ENCODE measurements around the gene CWC27. TPM values are rescaled to one million over a fixed set of nuclear protein-coding genes. Genes with fewer than 3 reads are reported as not detected.
"Not testable (repeated sequence)": the region's sequence is repeated elsewhere in the genome, so short reads cannot be mapped to it uniquely, and the experiment has no call there.

Gene CWC27
- polyA plus RNA-seq, 1 donor, result 23.2 TPM

DNA sequence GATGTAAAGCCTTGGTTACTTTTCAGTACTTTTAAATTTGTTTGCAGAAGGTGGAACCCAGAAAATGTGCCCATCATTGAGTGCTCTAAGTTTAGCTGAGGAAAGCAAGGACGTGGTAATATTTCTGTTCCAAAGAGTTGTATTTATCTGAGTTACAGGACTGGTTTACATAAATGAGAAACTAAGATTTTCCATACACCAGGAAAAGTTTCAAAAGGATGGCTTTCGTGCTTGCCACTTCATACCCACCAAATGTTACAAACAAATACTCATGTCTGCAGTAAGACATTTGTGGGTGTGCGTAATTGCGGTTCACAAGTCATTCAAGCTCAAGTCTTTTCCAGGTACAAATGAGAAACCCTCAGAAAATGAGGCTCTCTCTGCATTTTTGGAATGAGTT is 68.1 kb downstream of the CWC27 start:
- no peak for DNase-seq (ENCODE audit: low read depth)

DNA sequence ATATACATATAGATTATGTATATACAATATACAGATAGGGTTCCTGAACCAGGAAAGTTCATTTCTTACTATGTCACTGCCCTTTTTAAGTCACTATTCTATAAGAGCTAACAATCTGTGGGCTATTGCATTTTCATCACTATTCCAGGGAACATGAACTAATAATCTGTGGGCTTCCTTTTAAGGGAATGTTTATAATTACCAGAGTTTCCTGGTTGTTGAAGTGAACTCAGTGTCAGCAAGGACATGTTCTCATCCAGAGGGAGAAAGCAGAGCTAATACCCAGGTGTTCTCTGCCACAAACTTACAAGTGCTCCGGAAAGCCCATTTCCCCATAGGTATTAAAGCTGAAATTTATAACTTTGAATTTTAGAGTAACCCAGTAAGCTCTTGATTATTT is 69.6 kb downstream of the CWC27 start:
- no peak for DNase-seq (ENCODE audit: low read depth)

DNA sequence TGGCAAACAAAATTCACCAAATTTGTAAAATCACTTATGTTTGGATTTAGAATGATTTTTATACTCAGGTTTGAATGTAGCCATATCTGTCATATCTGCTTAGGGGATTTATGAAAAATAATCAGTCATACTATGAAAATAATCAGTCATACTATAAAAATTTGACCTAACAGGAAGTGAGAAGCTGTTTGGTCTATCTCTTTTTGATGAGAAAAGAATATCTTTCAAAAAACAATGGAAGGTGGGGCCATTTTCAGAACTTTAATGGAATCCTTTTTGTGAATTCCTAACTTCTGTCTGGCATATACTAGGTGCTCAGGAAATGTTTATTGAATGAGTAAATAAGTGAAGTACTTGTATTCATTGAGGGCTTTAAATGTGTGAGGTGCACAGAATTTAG is 70.1 kb downstream of the CWC27 start:
- DNase-seq (ENCODE audit: low read depth), result no peak

DNA sequence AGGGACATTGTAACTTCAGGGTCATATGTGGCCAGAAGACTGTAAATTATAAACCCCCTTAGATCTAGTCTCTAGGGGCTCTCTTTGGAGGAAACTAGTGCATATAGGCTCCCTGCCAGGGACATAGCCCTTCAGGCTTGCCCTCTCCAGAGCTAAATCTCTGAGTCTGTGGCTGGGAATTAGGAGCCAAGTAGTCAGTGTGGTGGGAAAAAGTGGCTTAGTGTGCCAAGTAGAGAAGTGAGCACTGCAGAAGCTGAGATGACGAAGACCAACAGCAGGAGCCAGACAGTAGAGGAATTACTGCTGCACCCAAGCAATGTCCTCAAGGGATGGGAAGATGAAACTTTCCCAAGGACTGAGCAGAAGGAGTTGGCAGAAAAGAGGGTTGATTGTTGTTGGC is 71.2 kb downstream of the CWC27 start:
- DNase-seq (ENCODE audit: low read depth), result no peak

DNA sequence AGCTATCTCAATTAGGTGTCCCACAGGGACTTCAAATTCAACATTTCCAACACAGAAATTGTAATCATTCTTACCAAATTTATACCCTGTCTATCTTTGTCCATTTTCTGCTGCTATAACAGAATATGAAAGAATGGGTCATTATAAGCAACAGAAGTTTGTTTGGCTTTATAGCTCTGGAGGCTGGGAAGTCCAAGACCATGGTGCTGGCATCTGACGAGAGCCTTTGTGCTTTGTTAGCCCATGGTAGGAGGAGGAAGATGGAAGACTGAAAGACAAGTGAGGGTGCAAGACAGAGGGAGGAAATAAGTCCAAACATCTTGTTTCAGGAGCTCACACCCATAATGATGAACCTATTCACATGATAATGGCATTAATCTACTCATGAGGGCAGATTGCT is 72.2 kb downstream of the CWC27 start:
- DNase-seq (ENCODE audit: low read depth), result no peak

DNA sequence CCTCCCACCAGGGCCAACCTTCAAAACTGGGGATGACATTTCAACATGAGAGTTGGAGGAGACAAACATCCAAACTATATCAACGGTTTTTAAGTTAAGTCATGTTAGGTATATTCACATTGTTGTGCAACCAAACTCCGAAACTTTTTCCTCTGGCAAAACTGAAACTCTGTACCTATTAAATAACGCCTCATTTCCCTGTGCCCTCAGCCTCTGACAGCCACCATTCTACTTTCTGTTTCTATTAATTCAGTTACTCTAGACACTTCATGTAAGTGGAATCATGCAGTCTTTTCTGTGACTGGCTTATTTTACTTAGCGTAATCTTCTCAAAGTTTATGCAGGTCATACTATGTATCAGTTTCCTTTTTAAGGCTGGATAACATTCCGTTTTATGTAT is 85.0 kb downstream of the CWC27 start:
- no peak for DNase-seq (ENCODE audit: low read depth)

DNA sequence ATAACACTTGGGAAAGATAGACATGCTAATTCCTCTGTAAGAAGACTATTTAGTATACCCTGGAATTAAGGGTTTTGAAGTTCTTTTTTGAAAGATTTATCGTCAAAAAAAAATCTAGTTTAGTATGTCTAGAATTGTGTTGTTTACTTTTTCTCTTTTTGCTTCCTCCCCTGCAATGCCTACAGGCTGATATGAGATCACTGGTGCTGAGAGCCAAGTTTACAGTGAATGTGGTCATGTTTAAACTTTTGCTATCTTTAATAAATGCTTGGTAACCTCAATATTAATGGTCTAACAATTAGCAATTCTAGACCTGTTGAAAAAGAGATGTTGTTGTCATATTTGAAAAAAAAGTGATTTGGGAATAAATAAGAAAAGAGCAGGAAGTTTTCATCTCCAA is 86.1 kb downstream of the CWC27 start:
- no peak for DNase-seq (ENCODE audit: low read depth)

DNA sequence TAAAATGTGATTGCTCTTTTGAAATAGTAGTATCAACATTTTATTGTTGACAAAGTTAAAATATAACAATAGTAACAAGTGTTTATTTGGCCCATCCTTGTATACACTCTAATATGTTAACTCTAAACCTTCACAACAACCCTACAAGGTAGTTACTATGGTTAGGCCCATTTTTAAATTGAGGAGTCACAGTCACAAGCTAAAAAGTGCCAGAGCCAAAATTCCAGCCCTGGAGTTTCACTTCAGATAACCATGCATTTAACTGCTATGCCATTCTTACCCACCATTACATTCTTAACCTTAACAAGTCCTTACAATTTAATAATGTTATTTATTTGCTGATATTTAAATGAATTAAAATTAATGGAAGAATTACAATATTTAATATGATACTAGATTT is 91.2 kb downstream of the CWC27 start:
- DNase-seq (ENCODE audit: low read depth), result no peak

DNA sequence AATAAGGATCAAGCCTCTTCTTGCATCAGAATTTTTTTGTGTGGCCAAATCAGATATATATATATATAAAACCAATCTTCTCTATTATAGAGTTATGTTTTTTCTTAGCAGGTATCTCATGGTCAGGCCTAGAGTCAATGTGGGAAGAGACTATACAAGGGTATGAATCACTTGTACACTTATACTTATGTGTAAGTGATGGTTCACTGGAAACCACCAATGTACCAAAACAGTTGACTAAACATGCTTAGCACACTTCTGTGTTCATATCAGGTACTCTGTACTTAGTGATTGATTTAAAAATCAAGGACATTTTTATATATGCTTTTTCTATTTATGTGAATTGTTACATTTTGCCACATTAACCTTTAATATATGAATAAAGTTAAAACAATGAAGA is 92.6 kb downstream of the CWC27 start:
- DNase-seq (ENCODE audit: low read depth), result no peak

DNA sequence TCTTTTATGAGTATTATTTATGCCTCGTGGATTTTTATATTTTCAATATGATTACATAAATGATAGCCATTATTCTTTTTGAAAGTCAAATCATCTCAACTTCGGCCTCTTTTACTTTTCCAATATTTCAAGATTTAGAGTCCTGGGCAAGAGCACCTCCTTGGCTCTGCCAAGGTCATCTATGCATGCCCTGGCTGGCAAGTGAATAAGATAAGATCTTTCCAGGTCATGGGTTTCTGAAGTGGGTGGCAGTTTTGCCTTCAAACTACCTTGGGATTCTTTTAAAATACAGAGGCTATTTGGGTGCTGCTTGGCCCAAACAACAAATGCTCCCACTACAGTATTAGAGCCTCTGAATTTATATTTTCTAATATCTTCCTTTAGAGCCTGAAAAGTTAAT is 95.4 kb downstream of the CWC27 start:
- no peak for DNase-seq (ENCODE audit: low read depth)

DNA sequence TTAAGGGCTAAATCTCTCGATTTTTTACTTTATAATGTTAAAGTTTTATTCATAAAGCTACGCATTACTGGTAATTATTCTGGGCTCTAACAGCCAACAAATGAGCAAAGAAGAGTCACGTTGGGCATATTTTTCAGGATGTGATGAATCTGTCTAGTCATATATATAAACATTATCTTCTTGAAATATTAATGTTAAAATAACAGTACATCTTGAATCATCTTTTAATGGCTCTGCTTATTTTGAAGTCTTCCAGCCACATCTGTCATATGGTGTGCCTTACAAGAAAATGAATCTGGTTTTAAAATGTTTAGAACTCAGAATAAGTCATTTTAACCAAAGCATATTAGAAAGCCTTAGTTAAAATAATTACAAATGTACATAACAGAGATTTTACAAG is 96.9 kb downstream of the CWC27 start:
- no peak for DNase-seq (ENCODE audit: low read depth)

DNA sequence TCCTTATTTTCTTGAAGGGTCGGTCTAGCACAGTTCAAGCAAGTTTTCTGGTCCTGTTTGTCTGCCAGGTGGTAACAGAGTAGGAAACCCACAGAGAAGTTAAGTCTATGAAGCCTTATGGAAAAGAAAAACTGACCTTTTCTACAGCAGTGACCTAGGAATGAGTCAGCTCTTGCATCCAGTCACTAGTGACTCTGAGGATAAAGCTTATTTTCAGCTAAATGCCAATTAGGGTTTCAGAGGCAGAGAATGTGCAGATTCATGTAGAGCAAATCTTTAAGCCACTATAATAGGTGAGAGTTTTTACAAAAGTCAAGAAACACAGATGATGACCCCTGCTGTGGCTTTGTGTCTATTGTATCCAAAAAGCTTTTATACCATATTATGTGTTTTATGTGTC is 100.7 kb downstream of the CWC27 start:
- DNase-seq (ENCODE audit: low read depth), result no peak

DNA sequence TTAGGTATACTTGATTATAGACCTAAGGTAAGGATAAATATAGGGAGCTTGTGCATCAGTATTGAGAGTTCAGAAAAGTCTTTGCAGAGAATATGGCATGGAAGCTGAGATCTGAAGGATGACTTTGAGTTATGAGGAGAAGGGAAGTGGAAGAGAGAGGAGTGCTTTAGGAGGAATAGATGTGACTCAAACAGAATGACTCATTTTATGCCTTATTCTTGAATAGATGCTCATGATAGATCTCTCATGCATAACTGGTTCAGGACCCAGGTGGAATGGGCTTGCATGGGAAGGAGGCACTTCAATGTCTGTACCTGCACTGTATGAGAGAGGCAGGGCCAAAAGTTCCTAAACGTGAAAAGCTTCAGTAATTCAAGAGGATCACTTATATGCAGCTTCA is 103.3 kb downstream of the CWC27 start:
- no peak for DNase-seq (ENCODE audit: low read depth)

DNA sequence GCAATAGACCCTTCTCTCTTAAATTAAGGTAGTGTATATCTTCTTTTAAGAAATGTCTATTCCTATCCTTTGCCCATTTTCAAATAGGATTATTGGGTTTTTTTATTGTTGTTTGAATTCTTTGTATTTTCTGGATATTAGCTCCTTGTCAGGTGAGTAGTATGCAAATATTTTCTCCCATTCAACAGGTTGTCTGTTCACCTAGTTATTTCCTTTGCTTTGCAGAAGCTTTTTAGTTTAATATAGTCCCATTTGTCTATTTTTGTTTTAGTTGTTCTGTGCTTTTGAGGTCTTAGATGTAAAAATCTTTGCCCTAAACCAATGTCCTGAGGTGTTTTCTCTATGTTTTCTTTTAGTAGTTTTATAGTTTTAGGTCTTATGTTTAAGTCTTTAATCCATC is 104.7 kb downstream of the CWC27 start:
- no peak for DNase-seq (ENCODE audit: low read depth)

DNA sequence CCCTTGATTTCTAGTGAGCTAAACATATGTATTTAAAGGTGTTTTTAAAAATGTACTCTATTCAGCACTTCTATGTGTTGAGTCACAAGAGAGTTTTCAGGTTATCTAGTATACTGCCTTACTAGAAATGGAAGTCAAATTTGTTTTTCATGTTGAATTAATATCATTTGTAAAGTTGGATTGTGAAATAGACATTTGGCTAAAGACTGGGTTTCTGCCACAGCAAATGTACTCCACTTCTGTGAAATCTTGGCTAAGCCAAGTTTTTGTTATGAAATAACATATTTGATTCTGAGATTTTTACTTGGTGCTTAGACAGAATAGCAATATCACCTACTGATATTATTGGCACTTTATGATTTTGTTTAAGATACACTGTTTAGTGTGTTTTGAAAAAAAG is 106.0 kb downstream of the CWC27 start:
- no peak for DNase-seq (ENCODE audit: low read depth)

DNA sequence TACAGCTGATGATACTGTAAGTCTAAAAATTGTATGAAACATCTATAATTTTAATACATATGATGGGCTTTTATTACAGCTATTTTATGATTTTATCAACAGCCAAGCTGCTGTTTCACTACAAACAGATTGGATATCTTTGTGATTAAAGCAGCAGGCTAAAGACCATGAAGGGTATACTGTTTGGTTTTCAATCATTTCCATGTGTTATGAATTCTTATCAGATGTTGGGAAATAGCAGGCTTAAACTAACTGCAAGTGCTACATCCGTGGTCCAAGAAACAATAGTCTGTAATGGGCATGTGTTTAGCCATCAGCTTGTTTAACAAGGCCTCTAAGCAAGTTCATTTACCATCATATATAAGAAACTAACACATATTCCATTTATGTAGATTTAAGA is 107.5 kb downstream of the CWC27 start:
- no peak for DNase-seq (ENCODE audit: low read depth)

DNA sequence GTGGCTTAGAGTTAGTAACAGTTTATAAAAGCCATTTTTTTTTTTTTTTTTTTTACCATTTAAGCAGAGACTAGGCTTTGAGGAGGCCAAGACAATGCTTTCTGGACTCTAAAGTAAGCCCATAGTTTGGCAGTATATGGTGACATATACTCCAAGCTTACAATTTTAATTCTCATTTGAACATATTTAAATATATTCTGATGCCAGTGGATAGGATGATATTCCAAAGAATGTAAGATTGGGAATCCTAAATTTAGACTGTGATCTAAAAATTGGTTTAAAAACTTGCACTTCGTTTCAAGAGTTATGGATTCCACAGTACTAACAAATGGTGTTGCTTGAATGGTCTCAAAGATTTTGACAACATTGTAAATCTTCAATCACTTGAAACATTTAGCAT is 112.1 kb downstream of the CWC27 start:
- no peak for DNase-seq (ENCODE audit: low read depth)

DNA sequence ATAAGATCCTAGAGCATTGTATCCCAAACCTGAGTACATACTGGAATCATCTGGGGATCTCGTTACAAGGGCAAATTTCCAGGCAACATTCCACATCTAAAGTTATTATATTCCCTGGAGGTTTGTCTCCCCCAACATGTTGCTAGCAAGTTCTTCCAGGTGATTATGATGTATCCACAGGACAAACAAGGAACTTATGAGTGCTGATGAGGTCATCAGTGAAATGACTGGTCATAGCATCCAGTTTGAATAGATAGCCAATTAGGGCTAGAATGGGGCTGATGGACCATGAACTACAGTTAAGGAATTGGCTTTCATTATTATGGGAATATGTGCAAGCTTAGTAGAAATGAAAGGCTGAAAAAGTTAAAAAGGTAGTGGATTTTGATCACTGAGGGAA is 115.2 kb downstream of the CWC27 start:
- no peak for DNase-seq (ENCODE audit: low read depth)

DNA sequence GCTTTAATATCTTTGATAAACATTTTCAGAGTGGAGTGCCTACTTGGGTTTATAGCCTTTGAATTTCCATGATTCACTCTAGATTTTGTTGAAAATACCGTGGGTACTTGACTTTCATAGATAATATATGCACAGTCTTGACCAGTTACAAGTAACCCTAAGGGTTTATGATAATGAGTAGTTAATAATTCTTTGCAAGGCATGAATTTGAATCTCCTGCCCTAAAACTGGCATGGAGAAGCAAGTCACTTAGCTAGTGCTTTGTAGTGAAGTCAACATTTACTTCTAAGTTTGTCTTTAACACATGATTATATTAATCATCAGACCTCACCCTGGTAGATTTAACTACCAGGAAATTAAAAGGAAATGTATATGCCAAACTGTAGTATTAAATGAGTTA is 115.8 kb downstream of the CWC27 start:
- no peak for DNase-seq (ENCODE audit: low read depth)

DNA sequence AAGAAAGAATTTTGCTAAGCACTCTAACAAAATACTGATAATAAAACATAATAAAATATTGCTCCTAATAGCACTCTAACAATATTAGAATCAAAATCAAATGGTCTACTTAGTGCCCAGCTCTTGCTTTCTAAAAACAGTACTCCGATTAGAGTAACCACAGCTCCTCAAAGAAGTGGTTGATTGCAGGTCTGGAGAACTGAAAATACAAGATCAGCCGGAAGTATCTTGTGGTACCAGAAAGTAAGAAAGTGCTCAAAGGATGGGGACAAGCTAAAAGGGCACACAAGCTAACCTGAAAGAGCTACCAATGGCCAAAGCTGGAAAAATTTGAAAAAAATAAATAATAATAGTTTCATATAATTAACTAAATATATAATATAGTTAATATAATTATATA is 119.2 kb downstream of the CWC27 start:
- no peak for DNase-seq (ENCODE audit: low read depth)

DNA sequence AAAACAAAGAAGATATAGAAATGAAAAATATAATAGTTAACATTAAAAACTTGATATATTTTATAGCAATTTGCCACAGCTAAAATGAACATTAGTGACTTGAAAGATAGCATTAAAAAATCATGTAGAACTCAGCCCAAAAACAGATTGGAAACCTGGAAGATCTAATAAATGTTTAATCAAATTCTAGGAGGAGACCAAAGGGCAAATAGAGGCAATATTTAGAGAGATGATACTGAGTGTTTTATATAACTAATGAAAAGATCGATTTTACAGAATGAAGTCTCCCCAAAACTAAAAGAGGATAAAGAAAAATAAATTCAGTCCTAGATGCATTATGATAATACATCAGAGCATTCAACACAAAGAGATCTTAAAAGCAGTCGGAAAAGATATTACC is 127.0 kb downstream of the CWC27 start:
- no peak for DNase-seq (ENCODE audit: low read depth)

DNA sequence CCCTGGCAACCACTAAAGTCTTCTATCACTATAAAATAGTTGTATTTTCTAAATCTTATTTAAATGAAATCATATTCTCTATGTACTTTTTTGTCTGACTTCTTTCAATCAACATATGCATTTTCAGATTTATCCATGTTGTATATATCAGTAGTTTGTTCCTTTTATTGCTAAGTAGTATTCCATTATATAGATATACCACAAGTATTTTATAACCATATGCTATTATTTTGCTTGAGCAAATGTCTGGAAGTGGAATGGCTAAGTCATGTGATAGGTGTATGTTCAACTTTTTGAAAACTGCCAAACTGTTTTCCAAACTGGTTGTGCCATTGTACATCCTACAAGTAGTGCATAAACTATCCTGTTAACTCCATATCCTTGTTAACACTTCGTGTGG is 131.1 kb downstream of the CWC27 start:
- no peak for DNase-seq (ENCODE audit: low read depth)

DNA sequence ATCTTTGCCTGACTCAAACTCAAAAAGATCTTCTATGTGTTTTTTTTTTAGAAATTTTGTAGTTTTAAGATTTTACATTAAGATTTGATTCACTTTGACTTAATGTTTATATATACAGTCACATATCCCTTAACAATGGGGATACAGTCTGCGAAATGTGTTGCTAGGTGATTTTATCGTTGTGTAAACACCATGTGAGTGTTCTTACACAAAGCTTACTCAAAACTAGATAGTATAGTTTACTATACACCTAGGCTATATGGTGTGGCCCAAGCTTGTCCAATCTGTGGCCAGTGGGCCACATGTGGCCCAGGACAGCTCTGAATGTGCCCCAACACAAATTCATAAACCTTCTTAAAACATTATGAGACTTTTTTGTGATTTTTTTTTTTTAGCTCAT is 131.9 kb downstream of the CWC27 start:
- no peak for DNase-seq (ENCODE audit: low read depth)

DNA sequence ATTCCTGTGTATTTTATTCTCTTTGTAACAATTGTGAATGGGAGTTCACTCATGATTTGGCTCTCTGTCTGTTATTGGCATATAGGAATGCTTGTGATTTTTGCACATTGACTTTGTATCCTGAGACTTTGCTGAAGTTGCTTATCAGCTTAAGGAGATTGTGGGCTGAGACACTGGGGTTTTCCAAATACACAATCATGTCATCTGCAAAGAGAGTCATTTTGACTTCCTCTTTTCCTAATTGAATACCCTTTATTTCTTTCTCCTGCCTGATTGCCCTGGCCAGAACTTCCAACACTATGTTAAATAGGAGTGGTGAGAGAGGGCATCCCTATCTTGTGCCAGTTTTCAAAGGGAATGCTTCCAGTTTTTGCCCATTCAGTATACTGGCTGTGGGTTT is 138.7 kb downstream of the CWC27 start:
- DNase-seq (ENCODE audit: low read depth), result not testable (repeated sequence)

DNA sequence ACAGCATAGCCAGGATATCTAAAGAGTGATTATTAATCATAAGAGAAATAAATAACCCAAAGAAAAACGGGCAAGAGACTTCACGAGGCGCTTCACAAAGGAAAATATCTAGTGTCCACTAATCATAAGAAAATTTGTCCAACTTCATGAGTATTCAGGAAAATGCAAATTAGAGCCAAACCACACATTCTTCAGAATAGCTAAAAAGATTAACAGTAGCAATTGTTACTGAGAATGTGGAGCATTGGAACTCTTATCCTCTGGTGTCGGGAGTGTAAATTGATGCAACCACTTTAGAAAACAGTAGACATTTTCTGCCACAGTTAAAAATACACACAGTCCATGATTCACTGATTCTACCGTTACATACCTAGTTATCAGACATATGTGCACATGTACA is 145.7 kb downstream of the CWC27 start:
- no peak for DNase-seq (ENCODE audit: low read depth)

Measured in forelimb muscle (tissue), 1 donor.